Measurements from ENCODE around the gene TLCD5.

The TLCD5 gene

GRCh38 chr11:120307476-120307875 lies 17.6 kb upstream of the TLCD5 start:
- DNase-seq (ENCODE audit: low read depth in 1 of 2, low spot score in 1 of 2) = no peak

GRCh38 chr11:120308081-120308480 lies 17.0 kb upstream of the TLCD5 start:
- no peak for DNase-seq (ENCODE audit: low read depth in 1 of 2, low spot score in 1 of 2)

- no peak for DNase-seq (ENCODE audit: low read depth in 1 of 2, low spot score in 1 of 2)
These were observed 14.2 kb upstream of the TLCD5 start for GRCh38 chr11:120310870-120311269.

GRCh38 chr11:120314861-120315260 lies 10.2 kb upstream of the TLCD5 start:
- DNase-seq (ENCODE audit: low read depth in 1 of 2, low spot score in 1 of 2) = no peak

GRCh38 chr11:120316880-120317688 lies 8.0 kb upstream of the TLCD5 start:
- no peak for DNase-seq (ENCODE audit: low read depth in 1 of 2, low spot score in 1 of 2)

GRCh38 chr11:120317689-120318480 lies 7.2 kb upstream of the TLCD5 start:
- DNase-seq (ENCODE audit: low read depth in 1 of 2, low spot score in 1 of 2) = no peak

- no peak for DNase-seq (ENCODE audit: low read depth in 1 of 2, low spot score in 1 of 2)
These were observed 6.2 kb upstream of the TLCD5 start for GRCh38 chr11:120318906-120319305.

GRCh38 chr11:120326228-120326627 lies 1.1 kb downstream of the TLCD5 start:
- DNase-seq (ENCODE audit: low read depth in 1 of 2, low spot score in 1 of 2) = no peak

DNA sequence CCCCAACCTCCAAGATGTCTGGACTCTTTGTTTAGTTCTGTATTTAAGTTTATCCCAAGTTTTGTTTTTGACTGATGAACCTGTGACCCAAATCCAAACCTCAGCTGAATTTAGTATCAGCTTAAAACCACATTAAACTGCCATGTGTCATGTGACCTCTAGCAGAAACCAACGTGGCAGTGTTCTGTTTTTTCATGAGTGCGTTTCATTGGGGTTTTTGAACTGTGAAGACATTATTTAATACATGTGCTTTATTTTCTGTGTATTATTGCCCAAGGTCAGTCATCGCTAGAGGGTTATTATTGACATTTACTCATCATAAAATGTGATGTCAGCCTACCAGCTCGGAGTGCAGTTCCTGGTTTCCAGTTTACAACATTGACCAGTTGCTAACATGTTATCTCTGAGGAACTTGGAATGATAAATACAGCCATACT lies 1.8 kb downstream of the TLCD5 start:
- DNase-seq (ENCODE audit: low read depth in 1 of 2, low spot score in 1 of 2) = no peak

- no peak for DNase-seq (ENCODE audit: low read depth in 1 of 2, low spot score in 1 of 2)
These were observed 2.2 kb downstream of the TLCD5 start for GRCh38 chr11:120327311-120327710.

GRCh38 chr11:120329556-120329955 lies 4.5 kb downstream of the TLCD5 start:
- no peak for DNase-seq (ENCODE audit: low read depth in 1 of 2, low spot score in 1 of 2)

- DNase-seq (ENCODE audit: low read depth in 1 of 2, low spot score in 1 of 2) = no peak
These were observed 4.9 kb downstream of the TLCD5 start for GRCh38 chr11:120330045-120330444.

- DNase-seq (ENCODE audit: low read depth in 1 of 2, low spot score in 1 of 2) = no peak
These were observed 6.3 kb downstream of the TLCD5 start for GRCh38 chr11:120331301-120331996.

- DNase-seq (ENCODE audit: low read depth in 1 of 2, low spot score in 1 of 2) = no peak
These were observed 8.0 kb downstream of the TLCD5 start for GRCh38 chr11:120332822-120333716.

GRCh38 chr11:120333801-120334200 lies 8.7 kb downstream of the TLCD5 start:
- DNase-seq (ENCODE audit: low read depth in 1 of 2, low spot score in 1 of 2) = no peak

DNA sequence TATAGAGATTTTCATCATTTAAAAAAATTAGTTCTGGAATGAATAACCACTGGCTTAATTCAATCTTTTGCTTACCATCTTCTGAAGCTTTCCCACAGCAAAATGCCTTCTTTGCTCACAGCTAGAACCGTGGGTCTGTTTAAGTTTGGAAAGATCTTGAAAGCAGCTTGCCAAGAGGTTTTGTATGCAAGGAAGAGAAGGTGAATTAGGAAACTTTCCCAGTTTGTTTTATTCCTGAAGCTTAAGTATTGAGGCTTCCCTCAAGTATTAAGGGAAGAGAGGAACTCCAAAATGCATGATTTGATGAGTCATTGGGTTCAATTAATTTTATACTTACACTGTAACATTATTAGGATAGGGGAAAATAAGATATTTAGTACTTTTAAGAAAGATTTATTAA lies 9.2 kb downstream of the TLCD5 start:
- DNase-seq (ENCODE audit: low read depth in 1 of 2, low spot score in 1 of 2) = no peak

GRCh38 chr11:120334894-120335462 lies 9.9 kb downstream of the TLCD5 start:
- peak in 1 of 2 donors; percentile 57 for DNase-seq (ENCODE audit: low read depth in 1 of 2, low spot score in 1 of 2)

- no peak for DNase-seq (ENCODE audit: low read depth in 1 of 2, low spot score in 1 of 2)
These were observed 10.4 kb downstream of the TLCD5 start for GRCh38 chr11:120335556-120335907.

DNA sequence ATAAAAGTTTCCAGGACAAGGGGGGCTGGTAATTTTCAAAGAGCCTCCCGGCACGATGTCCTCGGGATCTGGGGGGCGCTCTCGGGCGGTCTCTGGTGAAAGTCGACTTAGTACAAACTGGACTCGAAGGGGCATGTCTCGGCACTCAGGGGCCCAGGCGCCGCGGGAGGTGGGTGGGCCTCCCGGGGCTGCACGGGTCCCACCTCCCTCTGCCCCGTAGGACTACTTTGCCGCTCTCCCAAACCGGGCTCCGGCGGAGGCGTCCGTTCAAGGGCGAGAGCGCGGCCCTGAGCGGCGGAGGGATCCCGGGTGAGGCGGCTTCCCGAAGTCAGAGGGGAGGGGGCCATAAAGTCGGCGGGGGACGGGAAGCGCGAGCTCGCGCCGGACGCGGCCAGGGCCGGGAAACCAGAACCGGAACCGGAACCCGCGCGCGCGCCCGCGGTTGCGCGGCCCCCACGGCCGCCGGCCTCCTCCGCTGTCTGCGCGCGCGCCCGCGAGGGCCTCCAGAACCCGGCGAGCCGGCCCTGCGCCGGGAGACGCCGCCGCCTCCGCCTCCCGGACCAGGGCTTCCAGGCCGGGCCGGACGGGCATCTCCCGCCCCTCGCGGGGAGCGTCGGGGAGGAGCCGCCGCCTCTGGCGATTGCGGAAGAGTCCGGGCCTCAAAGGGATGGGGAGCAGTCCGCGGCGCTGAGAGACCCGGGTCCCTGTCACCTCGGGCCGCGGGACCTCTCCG lies 11.0 kb downstream of the TLCD5 start, which contains the start of gene ARHGEF12:
Gene ARHGEF12, plus strand, starts transcription at position 506 of the 733 bp plus-strand sequence. CDS start 831 bp downstream, outside the sequence.
- DNase-seq (ENCODE audit: low read depth in 1 of 2, low spot score in 1 of 2) = peak; percentile 74 to 77

All from activated CD4-positive, alpha-beta T cell treated with anti-CD3 and anti-CD28 coated beads, Interleukin-2, amount 50 U/mL, for 24 hours (primary cell).